Endothelial cell of umbilical vein (primary cell): ENCODE measurements around the gene MED26. TPM values are rescaled to one million over a fixed set of nuclear protein-coding genes. Genes with fewer than 3 reads are reported as not detected.

Experiments
- BruUV-seq: library from RNA; stranded (reverse); fragments of 400-500 nt; replicated peaks from 2 replicates; lab custom pipeline; 2021; lab: Mats Ljungman, UMichigan
- CTCF ChIA-PET: fragments of 300-600, 350-600 bp; sonication (Branson Sonifier 250); formaldehyde crosslinking; loops from one replicate; lab custom pipeline; 2021; ENCODE audit warnings: antibody characterized with exemption, inconsistent platforms; lab: Charles Lee
- POLR2A ChIA-PET: fragments of 300-600, 350-600 bp; sonication (Branson Sonifier 250); formaldehyde crosslinking; loops from one replicate; lab custom pipeline; 2021; ENCODE audit warnings: antibody characterized with exemption, inconsistent platforms; lab: Charles Lee
- DNase-seq: peaks from one replicate; pipeline ENCODE4 v3.0.0-alpha.2; 2011; ENCODE audit warnings: low read depth, low spot score
- FAIRE-seq: peaks from 2 replicates; lab custom pipeline; 2011; peaks lifted over from hg19 to GRCh38; lab: Jason Lieb, UNC
- H2AFZ ChIP-seq: 2 replicates; pipeline ENCODE4 v1.6.0; 2012; ENCODE audit warnings: low read depth, low read length, control low read depth, inconsistent platforms
- H3K27ac ChIP-seq: 2 replicates; pipeline ENCODE4 v1.5.1; 2011; ENCODE audit warnings: low read depth, mild to moderate bottlenecking, control low read depth, low read length, moderate library complexity; ENCODE audit not compliant: insufficient read depth
- H3K27me3 ChIP-seq, 2 experiments: 2 replicates each; pipeline versions ENCODE4 v1.6.0 to v1.6.1; 2011; ENCODE audit warnings: low read length in 2 of 2, mixed read lengths in 1 of 2; ENCODE audit not compliant: control insufficient read depth in 2 of 2, insufficient read depth in 2 of 2
- H3K36me3 ChIP-seq, 2 experiments: 2 replicates in 1 of 2; 3 replicates in 1 of 2; pipeline ENCODE4 v1.5.1; 2011; ENCODE audit warnings: low read length in 2 of 2, mild to moderate bottlenecking in 1 of 2, moderate library complexity in 1 of 2; ENCODE audit not compliant: control insufficient read depth in 2 of 2, insufficient read depth in 2 of 2; ENCODE audit errors: extremely low read depth in 1 of 2
- H3K4me1 ChIP-seq: 3 replicates; pipeline ENCODE4 v1.5.1; 2011; ENCODE audit warnings: mild to moderate bottlenecking, low read length; ENCODE audit not compliant: control insufficient read depth, insufficient read depth; ENCODE audit errors: extremely low read depth
- H3K4me2 ChIP-seq: 2 replicates; pipeline ENCODE4 v1.6.1; 2011; ENCODE audit warnings: low read length, control low read depth, mixed read lengths; ENCODE audit not compliant: insufficient read depth
- H3K4me3 ChIP-seq, 3 experiments: fragments of 200-600 bp in 1 of 3; sonication (generic), shearing (Covaris generic) in 1 of 3; replicated peaks in 1 of 3; 2 replicates each; pipeline ENCODE4 v1.5.1; 2011 to 2016; ENCODE audit warnings: control low read depth in 3 of 3, low read length in 3 of 3, mild to moderate bottlenecking in 2 of 3, inconsistent platforms in 1 of 3, low read depth in 1 of 3, moderate library complexity in 1 of 3; ENCODE audit not compliant: insufficient read depth in 1 of 3
- H3K79me2 ChIP-seq: 2 replicates; pipeline ENCODE4 v1.6.0; 2012; ENCODE audit warnings: low read length, inconsistent platforms; ENCODE audit not compliant: control insufficient read depth, insufficient read depth
- H3K9ac ChIP-seq: replicated peaks from 2 replicates; pipeline ENCODE3; 2011; ENCODE audit warnings: low read length, control low read depth; ENCODE audit not compliant: insufficient read depth; ENCODE audit errors: extremely low read depth
- H3K9me1 ChIP-seq: replicated peaks from 3 replicates; pipeline ENCODE4 v1.6.0; 2011; ENCODE audit warnings: mild to moderate bottlenecking, low read length; ENCODE audit not compliant: control insufficient read depth, insufficient read depth; ENCODE audit errors: extremely low read depth
- H3K9me3 ChIP-seq: replicated peaks from 2 replicates; pipeline ENCODE4 v1.5.1; 2012; ENCODE audit warnings: low read length, inconsistent platforms; ENCODE audit not compliant: control insufficient read depth, insufficient read depth
- H4K20me1 ChIP-seq: replicated peaks from 2 replicates; pipeline ENCODE3; 2011; ENCODE audit warnings: mild to moderate bottlenecking, low read length; ENCODE audit not compliant: control insufficient read depth, insufficient read depth; ENCODE audit errors: extremely low read depth
- JUN ChIP-seq: IDR thresholded peaks from 2 replicates; pipeline ENCODE4 v1.6.1; 2011; ENCODE audit warnings: borderline replicate concordance, low read depth; ENCODE audit not compliant: insufficient read length, insufficient read depth
- MYC ChIP-seq: IDR thresholded peaks from one replicate; pipeline ENCODE4 v1.6.1; 2011; ENCODE audit warnings: mild to moderate bottlenecking, low read depth, low read length
- POLR2AphosphoS5 ChIP-seq: IDR thresholded peaks from 2 replicates; pipeline ENCODE4 v1.6.1; 2012; ENCODE audit warnings: low read depth, mild to moderate bottlenecking, control low read depth, low read length, moderate library complexity; ENCODE audit not compliant: insufficient read depth
- dilution Hi-C: fragments of 300-500 bp; cut with MboI; formaldehyde crosslinking; loops from one replicate; pipeline ENCODE4 v1.15.0; 2019; ENCODE audit warnings: low sequenced_read_pairs; ENCODE audit not compliant: extremely low pct_ligation_motif_present
- intact Hi-C: fragments of 100-400 bp; cut with micrococcal nuclease; formaldehyde crosslinking; loops from one replicate; pipeline ENCODE4 v1.10.0; 2022
- polyA plus RNA-seq, 4 experiments: library from polyadenylated mRNA; depleted of rRNA in 3 of 4; stranded (reverse) in 3 of 4; unstranded in 1 of 4; fragments of >200 nt; gene quantifications; 2 replicates each; pipeline versions ENCODE4 v1.2.1 to v1.2.3, GENCODE V29; 2011 to 2012; ENCODE audit warnings: missing spikeins in 1 of 4
- total RNA-seq: library from RNA; stranded (reverse); gene quantifications from 2 replicates; pipeline ENCODE4 v1.2.3, GENCODE V29; 2021
- TF ChIP-seq, protein P1 (sequence below): IDR thresholded peaks from 2 replicates; pipeline ENCODE4 v1.6.1; 2011; ENCODE audit not compliant: insufficient read depth, insufficient read length

Gene MED26
- total and polyA plus RNA-seq, 2 donors (not counting 3 experiments of a cell fraction or from before 2014, with no cell fraction given): 5.6 to 13.4 TPM

GRCh38 chr19:16572332-16573211 lies 55.4 kb downstream of the MED26 start, which contains the start of gene SLC35E1:
Gene SLC35E1 (minus strand): TSS chr19:16572415. CDS start chr19:16572364, 51 bp downstream.
- H4K20me1 ChIP-seq: no peaks in the 10 kb centered on the region
- POLR2A ChIA-PET: no interaction called here
- H3K9me1 ChIP-seq: no peaks in the 10 kb centered on the region
- H3K9ac ChIP-seq: peak within 1 kb of the TSS; percentile 77
- H3K36me3 ChIP-seq: peaks cover 0 to 18% of the 10 kb centered on the region in 2 experiments
- no peaks in the 10 kb centered on the region for H3K27me3 ChIP-seq
- H3K4me1 ChIP-seq: peaks cover 16% of the 10 kb centered on the region
- intact Hi-C loops: loop anchor here (1.0 kb wide), 2 partner anchors 30 to 56 kb away; partner anchors contain the start of genes CHERP and MED26
- dilution Hi-C loops: no loop called here
- peak within 1 kb of the TSS; percentile 64 to 75 (median 73) for H3K4me3 ChIP-seq
- DNase-seq (peak; percentile 93), FAIRE-seq (peak; percentile 98)
- peak within 1 kb of the TSS; percentile 58 for H2AFZ ChIP-seq
- H3K9me3 ChIP-seq: no peaks in the 10 kb centered on the region
- no peak for TF ChIP-seq JUN
- peak; percentile 62 for TF ChIP-seq MYC
- TF ChIP-seq, protein P1, sequence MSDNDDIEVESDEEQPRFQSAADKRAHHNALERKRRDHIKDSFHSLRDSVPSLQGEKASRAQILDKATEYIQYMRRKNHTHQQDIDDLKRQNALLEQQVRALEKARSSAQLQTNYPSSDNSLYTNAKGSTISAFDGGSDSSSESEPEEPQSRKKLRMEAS: peak; percentile 7
- peak; percentile 82 for TF ChIP-seq POLR2AphosphoS5
- CTCF ChIA-PET: interaction anchor here (1.4 to 2.4 kb wide), 2 partner anchors 12 to 15 kb away, joined by 4 to 7 read pairs; no protein-coding TSS in a partner anchor
- peaks cover 51% of the 10 kb centered on the region for H3K79me2 ChIP-seq
- peak within 1 kb of the TSS; percentile 77 for H3K4me2 ChIP-seq
- BruUV-seq: TSS peak; percentile 74
- H3K27ac ChIP-seq: peak within 1 kb of the TSS; percentile 73
